Measurements from ENCODE around the gene HERC3. TPM values are rescaled to one million over a fixed set of nuclear protein-coding genes. Genes with fewer than 3 reads are reported as not detected.

HERC3 gene
- total RNA-seq, 1 experiment from 2014 or later = 34.9 TPM

DNA sequence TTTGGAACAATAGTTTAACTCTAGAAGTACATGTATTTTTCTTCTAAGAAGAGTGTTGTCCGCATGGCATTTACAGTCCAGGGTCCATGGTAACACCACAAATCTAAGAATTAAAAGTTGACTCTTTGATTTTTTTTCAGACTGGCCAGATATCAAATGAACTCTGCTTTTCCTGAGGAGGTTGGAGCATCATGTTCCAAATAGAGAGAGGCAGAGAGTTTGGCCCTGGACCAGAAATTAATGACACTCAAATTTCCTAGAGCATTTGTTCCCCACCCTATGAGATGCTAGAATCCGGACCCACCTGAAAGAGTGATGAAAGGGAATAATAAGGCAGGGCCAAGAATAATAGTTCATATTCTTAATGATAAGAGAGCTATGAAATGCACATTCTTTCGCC lies 152.3 kb downstream of the HERC3 start:
- Mint-ChIP-seq H3K4me1 (ENCODE audit: insufficient read depth, unreplicated experiment) (no peaks in the 10 kb centered on the region), H3K9me3 (ENCODE audit: unreplicated experiment) (no peaks in the 10 kb centered on the region), H3K36me3 (ENCODE audit: insufficient read depth, unreplicated experiment) (peaks cover 29% of the 10 kb centered on the region), H3K4me3 (ENCODE audit: unreplicated experiment) (no peak overlapping the region), H3K27ac (ENCODE audit: low read depth, unreplicated experiment) (no peak overlapping the region), H3K27me3 (ENCODE audit: insufficient read depth, unreplicated experiment) (no peaks in the 10 kb centered on the region)
- TF ChIP-seq CTCF (IDR thresholded peaks at IDR 0.05; ENCODE audit: unreplicated experiment) = no peak
- CTCF ChIA-PET = interaction anchor here (1.2 kb wide), 1 partner anchor 86 kb away, joined by 3 read pairs; no protein-coding TSS in a partner anchor
- DNase-seq (ENCODE audit: unreplicated experiment) = no peak
- BruUV-seq (replicated peaks) = no TSS peak
- intact Hi-C loops (cut with micrococcal nuclease) = no loop called here
- POLR2A ChIA-PET = no interaction called here

DNA sequence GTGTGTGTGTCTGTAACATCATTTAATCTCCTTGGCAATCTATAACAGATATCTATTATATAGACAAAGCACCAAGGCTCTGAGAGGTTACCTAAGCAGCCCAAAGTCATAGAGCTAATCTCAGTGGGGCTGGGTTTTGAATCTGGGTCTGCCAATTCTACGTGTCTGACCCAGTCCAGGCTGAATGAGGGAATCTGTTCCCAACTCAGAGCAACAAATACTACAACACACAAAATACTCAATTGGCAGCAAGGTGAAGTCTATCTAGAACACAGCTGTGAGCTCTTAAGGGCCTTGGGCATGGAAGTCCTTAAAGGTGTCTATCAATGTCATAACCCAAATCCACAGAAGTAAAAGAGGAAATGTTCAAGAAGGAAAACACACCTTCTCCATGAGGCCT lies 152.9 kb downstream of the HERC3 start:
- CTCF ChIA-PET = interaction anchor here (0.6 to 1.2 kb wide), 4 partner anchors 36 to 366 kb away, joined by 3 to 5 read pairs (median 4); partner anchors contain the start of gene TIGD2
- intact Hi-C loops (cut with micrococcal nuclease) = no loop called here
- no peaks in the 10 kb centered on the region for H3K9me3 Mint-ChIP-seq (ENCODE audit: unreplicated experiment)
- no peak for TF ChIP-seq CTCF (IDR thresholded peaks at IDR 0.05; ENCODE audit: unreplicated experiment)
- DNase-seq (ENCODE audit: unreplicated experiment) = no peak
- BruUV-seq (replicated peaks) = no TSS peak
- H3K27ac Mint-ChIP-seq (ENCODE audit: low read depth, unreplicated experiment) = no peak overlapping the region
- no peak overlapping the region for H3K4me3 Mint-ChIP-seq (ENCODE audit: unreplicated experiment)
- POLR2A ChIA-PET = interaction anchor here (0.7 kb wide), 1 partner anchor 300 kb away, joined by 4 read pairs; no protein-coding TSS in a partner anchor
- H3K36me3 Mint-ChIP-seq (ENCODE audit: insufficient read depth, unreplicated experiment) = peaks cover 32% of the 10 kb centered on the region
- H3K27me3 Mint-ChIP-seq (ENCODE audit: insufficient read depth, unreplicated experiment) = no peaks in the 10 kb centered on the region
- no peaks in the 10 kb centered on the region for H3K4me1 Mint-ChIP-seq (ENCODE audit: insufficient read depth, unreplicated experiment)

GRCh38 chr4:88745581-88746163 lies 153.4 kb downstream of the HERC3 start:
- intact Hi-C loops (cut with micrococcal nuclease) = no loop called here
- no peaks in the 10 kb centered on the region for H3K4me1 Mint-ChIP-seq (ENCODE audit: insufficient read depth, unreplicated experiment)
- no peaks in the 10 kb centered on the region for H3K9me3 Mint-ChIP-seq (ENCODE audit: unreplicated experiment)
- BruUV-seq (replicated peaks) = no TSS peak
- no peak overlapping the region for H3K4me3 Mint-ChIP-seq (ENCODE audit: unreplicated experiment)
- POLR2A ChIA-PET = interaction anchor here (0.7 kb wide), 1 partner anchor 300 kb away, joined by 4 read pairs; no protein-coding TSS in a partner anchor
- no peak overlapping the region for H3K27ac Mint-ChIP-seq (ENCODE audit: low read depth, unreplicated experiment)
- DNase-seq (ENCODE audit: unreplicated experiment) = no peak
- peaks cover 33% of the 10 kb centered on the region for H3K36me3 Mint-ChIP-seq (ENCODE audit: insufficient read depth, unreplicated experiment)
- H3K27me3 Mint-ChIP-seq (ENCODE audit: insufficient read depth, unreplicated experiment) = no peaks in the 10 kb centered on the region
- CTCF ChIA-PET = interaction anchor here (0.6 to 1.8 kb wide), 5 partner anchors 37 to 366 kb away, joined by 3 to 5 read pairs (median 4); partner anchors contain the start of gene TIGD2
- no peak for TF ChIP-seq CTCF (IDR thresholded peaks at IDR 0.05; ENCODE audit: unreplicated experiment)

GRCh38 chr4:88746206-88746605 lies 153.9 kb downstream of the HERC3 start:
- DNase-seq (ENCODE audit: unreplicated experiment) = no peak
- Mint-ChIP-seq H3K27me3 (ENCODE audit: insufficient read depth, unreplicated experiment) (no peaks in the 10 kb centered on the region), H3K4me1 (ENCODE audit: insufficient read depth, unreplicated experiment) (no peaks in the 10 kb centered on the region), H3K4me3 (ENCODE audit: unreplicated experiment) (no peak overlapping the region), H3K9me3 (ENCODE audit: unreplicated experiment) (no peaks in the 10 kb centered on the region), H3K27ac (ENCODE audit: low read depth, unreplicated experiment) (no peak overlapping the region), H3K36me3 (ENCODE audit: insufficient read depth, unreplicated experiment) (peaks cover 38% of the 10 kb centered on the region)
- intact Hi-C loops (cut with micrococcal nuclease) = no loop called here
- no peak for TF ChIP-seq CTCF (IDR thresholded peaks at IDR 0.05; ENCODE audit: unreplicated experiment)
- BruUV-seq (replicated peaks) = no TSS peak
- ChIA-PET POLR2A (no interaction called here), CTCF (interaction anchor here (1.8 kb wide), 1 partner anchor 207 kb away, joined by 5 read pairs; no protein-coding TSS in a partner anchor)
